CD4-positive, alpha-beta T cell (primary cell): ENCODE results near the gene KIAA0825. TPM values are rescaled to one million over a fixed set of nuclear protein-coding genes. Genes with fewer than 3 reads are reported as not detected.

Experiments
- ATAC-seq: fragments of 200-7000 bp; cut with Tn5 transposase; one replicate; pipeline ENCODE4 v1.10.0; 2022; ENCODE audit warnings: mild to moderate bottlenecking; ENCODE audit not compliant: poor library complexity
- CTCF ChIA-PET: fragments of 350-600 bp; sonication (Branson Sonifier 250); formaldehyde crosslinking; loops from one replicate; lab custom pipeline; 2021; ENCODE audit warnings: antibody characterized with exemption, inconsistent platforms; lab: Charles Lee
- POLR2A ChIA-PET: fragments of 350-600 bp; sonication (Branson Sonifier 250); formaldehyde crosslinking; loops from one replicate; lab custom pipeline; 2021; ENCODE audit warnings: antibody characterized with exemption, inconsistent platforms; lab: Charles Lee
- DNase-seq, 14 experiments: peaks; one replicate each; pipeline ENCODE4 v3.0.0-alpha.2; 2013 to 2020; ENCODE audit warnings: mixed read lengths in 2 of 14
- H3K27ac ChIP-seq, 2 donors: one replicate each; pipeline versions ENCODE4 v1.5.1 to v1.7.0; 2013; ENCODE audit warnings: low read length in 2 of 2, low read depth in 1 of 2, mild to moderate bottlenecking in 1 of 2
- H3K27me3 ChIP-seq, 2 experiments: 1 replicate in 1 of 2; 2 replicates in 1 of 2; pipeline versions ENCODE4 v1.6.1 to v1.7.0; 2013; ENCODE audit warnings: low read length in 2 of 2, control low read depth in 1 of 2, mild to moderate bottlenecking in 1 of 2, moderate library complexity in 1 of 2; ENCODE audit not compliant: insufficient read depth in 2 of 2, control insufficient read depth in 1 of 2
- H3K36me3 ChIP-seq: one replicate; pipeline ENCODE4 v1.6.1; 2013; ENCODE audit warnings: low read length, control low read depth; ENCODE audit not compliant: insufficient read depth
- H3K4me1 ChIP-seq: one replicate; pipeline ENCODE4 v1.6.1; 2013; ENCODE audit warnings: low read length, control low read depth; ENCODE audit not compliant: insufficient read depth
- H3K4me3 ChIP-seq: one replicate; pipeline ENCODE4 v1.5.1; 2013; ENCODE audit warnings: mild to moderate bottlenecking, low read length, moderate library complexity
- H3K9me3 ChIP-seq, 2 experiments: 1 replicate in 1 of 2; 2 replicates in 1 of 2; pipeline versions ENCODE4 v1.6.1 to v1.7.0; 2013; ENCODE audit warnings: low read length in 2 of 2, mild to moderate bottlenecking in 2 of 2, control low read depth in 1 of 2, moderate library complexity in 1 of 2; ENCODE audit not compliant: control insufficient read depth in 1 of 2, insufficient read depth in 1 of 2
- H3K27ac Mint-ChIP-seq: one replicate; pipeline ENCODE4 v1.8.0; 2020; ENCODE audit warnings: mixed read lengths
- H3K27me3 Mint-ChIP-seq: one replicate; pipeline ENCODE4 v1.8.0; 2021; ENCODE audit warnings: mixed read lengths
- H3K36me3 Mint-ChIP-seq: one replicate; pipeline ENCODE4 v1.8.0; 2021; ENCODE audit warnings: low read depth, mixed read lengths
- H3K4me1 Mint-ChIP-seq: one replicate; pipeline ENCODE4 v1.8.0; 2021; ENCODE audit warnings: low read depth, mixed read lengths
- H3K4me3 Mint-ChIP-seq: one replicate; pipeline ENCODE4 v1.8.0; 2020; ENCODE audit warnings: mild to moderate bottlenecking, mixed read lengths
- H3K9me3 Mint-ChIP-seq: one replicate; pipeline ENCODE4 v1.8.0; 2020; ENCODE audit warnings: mixed read lengths
- CTCF ChIP-seq: fragments of 200-600 bp; IDR thresholded peaks from one replicate; pipeline ENCODE4 v1.8.0; 2022; ENCODE audit warnings: antibody characterized with exemption, mild to moderate bottlenecking
- intact Hi-C, 2 experiments: fragments of 100-400 bp; cut with DNase I in 1 of 2; cut with micrococcal nuclease in 1 of 2; formaldehyde crosslinking; loops; one replicate each; pipeline versions ENCODE4 v1.15.1 to v1.9.0; 2023 to 2025; cut with DNase I, micrococcal nuclease
- total RNA-seq, 174 experiments: library from RNA in 2 of 174; stranded (reverse) in 2 of 174; gene quantifications; one replicate each; pipeline ENCODE4 v1.2.3 and lab custom pipeline; 2021 to 2026

Gene KIAA0825
- total RNA-seq, 2 experiments from 2014 or later, result 1.5 to 1.6 TPM

DNA sequence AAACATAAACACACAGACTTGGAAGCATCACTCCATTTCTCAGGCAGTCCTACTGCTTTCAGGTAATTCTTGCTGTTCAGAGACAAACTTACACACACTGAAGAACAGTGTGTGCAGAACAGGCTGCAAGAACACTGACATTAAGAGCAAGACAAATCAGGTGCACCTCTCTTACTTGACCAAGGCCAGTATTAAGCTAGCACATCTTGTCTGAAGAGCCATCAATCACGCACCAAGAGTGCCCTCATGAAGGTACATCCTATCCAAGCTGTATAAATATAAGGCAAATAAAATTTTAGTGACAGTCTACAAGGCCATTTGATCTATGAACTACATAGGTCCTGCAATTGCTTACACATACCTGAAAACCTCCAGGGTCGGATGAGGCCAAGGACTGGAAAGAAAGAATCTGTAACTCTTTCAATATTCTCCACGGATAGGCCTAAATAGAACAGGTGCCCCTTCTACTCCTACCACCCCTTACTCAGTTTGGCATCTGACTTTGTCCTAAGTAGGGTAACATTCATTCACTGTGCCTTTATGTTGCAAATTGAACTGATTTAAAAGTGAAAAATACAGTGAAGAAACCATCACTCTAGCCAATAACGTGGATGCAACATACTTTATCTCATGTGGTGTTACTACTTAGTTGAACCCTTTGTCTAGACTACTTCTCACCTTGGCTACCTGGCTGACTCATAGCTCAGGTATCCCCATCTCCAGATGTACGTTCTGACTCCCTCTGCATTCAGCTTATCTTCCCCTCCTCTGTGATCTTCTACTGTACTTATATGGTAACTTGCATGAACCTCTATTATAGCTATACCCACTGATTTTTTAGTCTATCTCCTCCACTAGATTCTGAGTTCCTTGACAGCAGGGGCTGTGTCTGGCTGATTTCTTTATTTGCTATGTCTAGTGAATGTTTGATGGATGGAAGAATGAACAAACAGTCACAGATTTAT is 256.3 kb downstream of the KIAA0825 start:
- CTCF ChIA-PET, result no interaction called here
- no peak overlapping the region for H3K4me3 Mint-ChIP-seq
- H3K27me3 Mint-ChIP-seq, result no peaks in the 10 kb centered on the region
- ATAC-seq, result no peak
- Histone ChIP-seq H3K4me3 (no peak overlapping the region), H3K27me3 (no peaks in the 10 kb centered on the region), H3K27ac (no peak overlapping the region), H3K4me1 (no peaks in the 10 kb centered on the region), H3K9me3 (no peaks in the 10 kb centered on the region), H3K36me3 (no peaks in the 10 kb centered on the region)
- no peak for DNase-seq
- no peaks in the 10 kb centered on the region for H3K36me3 Mint-ChIP-seq
- no peak overlapping the region for H3K27ac Mint-ChIP-seq
- no peaks in the 10 kb centered on the region for H3K4me1 Mint-ChIP-seq
- POLR2A ChIA-PET, result no interaction called here
- H3K9me3 Mint-ChIP-seq, result no peaks in the 10 kb centered on the region
- TF ChIP-seq CTCF, result no peak
- intact Hi-C loops, result no loop called here

- intact Hi-C loops, result no loop called here
These were observed 257.2 kb downstream of the KIAA0825 start for GRCh38 chr5:94361161-94361560.

GRCh38 chr5:94360382-94361130 is 257.8 kb downstream of the KIAA0825 start:
- no peak for DNase-seq
- Histone ChIP-seq H3K9me3 (no peaks in the 10 kb centered on the region), H3K4me3 (no peak overlapping the region), H3K27me3 (no peaks in the 10 kb centered on the region), H3K36me3 (no peaks in the 10 kb centered on the region), H3K27ac (no peak overlapping the region), H3K4me1 (no peaks in the 10 kb centered on the region)
- intact Hi-C loops, result no loop called here
- no peaks in the 10 kb centered on the region for H3K36me3 Mint-ChIP-seq
- H3K27ac Mint-ChIP-seq, result no peak overlapping the region
- H3K9me3 Mint-ChIP-seq, result no peaks in the 10 kb centered on the region
- H3K4me3 Mint-ChIP-seq, result no peak overlapping the region
- ChIA-PET CTCF (no interaction called here), POLR2A (no interaction called here)
- TF ChIP-seq CTCF, result no peak
- H3K4me1 Mint-ChIP-seq, result no peaks in the 10 kb centered on the region
- H3K27me3 Mint-ChIP-seq, result no peaks in the 10 kb centered on the region
- no peak for ATAC-seq

More at GRCh38 chr5:94361161-94361560, 257.2 kb downstream of the KIAA0825 start:
- H3K36me3 Mint-ChIP-seq, result no peaks in the 10 kb centered on the region
- H3K4me3 ChIP-seq, result no peak overlapping the region
- DNase-seq (no peak), ATAC-seq (no peak)
- no peak for TF ChIP-seq CTCF
- no peaks in the 10 kb centered on the region for H3K4me1 ChIP-seq
- no peaks in the 10 kb centered on the region for H3K4me1 Mint-ChIP-seq
- no peaks in the 10 kb centered on the region for H3K27me3 ChIP-seq
- ChIA-PET CTCF (no interaction called here), POLR2A (no interaction called here)
- no peaks in the 10 kb centered on the region for H3K36me3 ChIP-seq
- H3K9me3 ChIP-seq, result no peaks in the 10 kb centered on the region
- H3K9me3 Mint-ChIP-seq, result no peaks in the 10 kb centered on the region
- H3K27me3 Mint-ChIP-seq, result no peaks in the 10 kb centered on the region
- H3K27ac Mint-ChIP-seq, result no peak overlapping the region
- H3K27ac ChIP-seq, result no peak overlapping the region
- H3K4me3 Mint-ChIP-seq, result no peak overlapping the region
